GM21576 (cell line): ENCODE results near the gene ZNF462.

Experiments
- ATAC-seq: cut with Tn5 transposase; IDR thresholded peaks from one replicate; pipeline ENCODE4 v1.9.1; 2021; ENCODE audit warnings: mild to moderate bottlenecking, moderate library complexity; ENCODE audit not compliant: unreplicated experiment

ZNF462 gene

GRCh38 chr9:106864373-106865143, 1.6 kb downstream of the ZNF462 start:
- ATAC-seq = no peak

GRCh38 chr9:106866243-106866642, 3.3 kb downstream of the ZNF462 start:
- ATAC-seq = no peak

GRCh38 chr9:106867286-106867685, 4.3 kb downstream of the ZNF462 start:
- ATAC-seq = no peak

GRCh38 chr9:106868087-106868486, 5.1 kb downstream of the ZNF462 start:
- ATAC-seq = no peak

GRCh38 chr9:106868565-106868964, 5.6 kb downstream of the ZNF462 start:
- ATAC-seq = no peak

- ATAC-seq = no peak
Measured at GRCh38 chr9:106869028-106869427, 6.1 kb downstream of the ZNF462 start.

- ATAC-seq = no peak
Measured at GRCh38 chr9:106869458-106869857, 6.5 kb downstream of the ZNF462 start.

GRCh38 chr9:106872641-106873040, 9.7 kb downstream of the ZNF462 start:
- ATAC-seq = no peak

- ATAC-seq = no peak
Measured at GRCh38 chr9:106874031-106874430, 11.1 kb downstream of the ZNF462 start.

- no peak for ATAC-seq
Measured at GRCh38 chr9:106874652-106875051, 11.7 kb downstream of the ZNF462 start.

GRCh38 chr9:106875529-106875928, 12.6 kb downstream of the ZNF462 start:
- no peak for ATAC-seq

- no peak for ATAC-seq
Measured at GRCh38 chr9:106877345-106877744, 14.4 kb downstream of the ZNF462 start.

- ATAC-seq = no peak
Measured at GRCh38 chr9:106878081-106878837, 15.3 kb downstream of the ZNF462 start.

- ATAC-seq = no peak
Measured at GRCh38 chr9:106878934-106879333, 16.0 kb downstream of the ZNF462 start.

GRCh38 chr9:106879439-106879882, 16.5 kb downstream of the ZNF462 start:
- no peak for ATAC-seq

GRCh38 chr9:106880081-106880480, 17.1 kb downstream of the ZNF462 start:
- ATAC-seq = no peak

- no peak for ATAC-seq
Measured at GRCh38 chr9:106880863-106881262, 17.9 kb downstream of the ZNF462 start.

- no peak for ATAC-seq
Measured at GRCh38 chr9:106883030-106883429, 20.1 kb downstream of the ZNF462 start.

- no peak for ATAC-seq
Measured at GRCh38 chr9:106883626-106884190, 20.7 kb downstream of the ZNF462 start.

GRCh38 chr9:106885451-106885850, 22.5 kb downstream of the ZNF462 start:
- ATAC-seq = no peak

GRCh38 chr9:106886111-106887046, 23.4 kb downstream of the ZNF462 start:
- no peak for ATAC-seq
